Pancreas (tissue), 10 donors: ENCODE data around the gene EVA1A. TPM values are rescaled to one million over a fixed set of nuclear protein-coding genes. Genes with fewer than 3 reads are reported as not detected.

ENCODE experiments used
- ATAC-seq, 4 donors: fragments of 200-7000 bp; cut with Tn5 transposase; one replicate each; pipeline versions ENCODE4 v1.8.0 to v1.9.1; 2020; ENCODE audit warnings: mild to moderate bottlenecking in 4 of 4, moderate library complexity in 4 of 4
- DNase-seq, 6 donors: peaks; one replicate each; pipeline ENCODE4 v3.0.0-alpha.2; 2020
- FAIRE-seq: peaks from 2 replicates; lab custom pipeline; 2012; peaks lifted over from hg19 to GRCh38; lab: Jason Lieb, UNC
- H3K27ac ChIP-seq, 4 donors: fragments of 200-600 bp; sonication (generic); 1 replicate in 3 of 4; 2 replicates in 1 of 4; pipeline versions ENCODE4 v1.5.0 to v1.8.0; 2020
- H3K27me3 ChIP-seq, 4 donors: fragments of 200-600 bp; one replicate each; pipeline ENCODE4 v1.8.0; 2021
- H3K36me3 ChIP-seq, 3 donors: fragments of 200-600 bp; sonication (generic) in 1 of 3; one replicate each; pipeline versions ENCODE4 v1.5.0 to v1.8.0; 2020 to 2021
- H3K4me1 ChIP-seq, 3 donors: fragments of 200-600 bp; one replicate each; pipeline ENCODE4 v1.8.0; 2021
- H3K4me3 ChIP-seq, 4 donors: fragments of 200-600 bp; sonication (generic) in 2 of 4; one replicate each; pipeline versions ENCODE4 v1.5.0 to v1.8.0; 2020 to 2021
- H3K9me3 ChIP-seq, 4 donors: fragments of 200-600 bp; one replicate each; pipeline ENCODE4 v1.8.0; 2021
- CTCF ChIP-seq, 4 donors: fragments of 200-600 bp; sonication (generic) in 3 of 4; IDR thresholded peaks; one replicate each; pipeline versions ENCODE4 v1.5.0 to v1.8.0; 2021; ENCODE audit warnings: antibody characterized with exemption in 4 of 4
- WGBS, 2 donors: extraction: QIAGEN DNeasy Blood & Tissue Kit; methylation state at CpG; one replicate each; pipeline ENCODE4 v1.1.7; 2013; 5-methylcytosine and 5-hydroxymethylcytosine counted together
- intact Hi-C, 3 donors: fragments of 100-400 bp; cut with DNase I; formaldehyde crosslinking; loops; one replicate each; pipeline versions ENCODE4 v1.11.1 to v1.14.2; 2022
- polyA plus RNA-seq, 2 donors: library from polyadenylated mRNA; stranded (reverse); fragments of 200-250 nt; gene quantifications; one replicate each; pipeline ENCODE4 v1.2.3, GENCODE V29; 2013
- total RNA-seq, 6 donors: library from RNA; stranded (reverse); fragmentation: NEBNext Ultra II Directional in 4 of 6; extraction: Animal tissue kit (Norgen Biotek cat#: 25700) in 4 of 6; gene quantifications; one replicate each; pipeline versions ENCODE4 v1.2.1 to v1.2.4, GENCODE V29; 2021 to 2023
- donor health status: healthy with polysubstance abuse.
- donor health status: DM: no; HTN: no; CAD: no; lungs with moderate emphysema.
- donor health status: DM: no; HTN: no; CAD: no.
- donor health status: control.
- donor health status: control.
- donor health status: Bipolar disorder and iron deficiency.
- donor health status: DM: yes; HTN: yes; CAD: no.
- donor health status: DM: no; HTN: no; CAD: no.
- donor health status: DM: no; HTN: no; CAD: no.
- donor health status: DM: yes; HTN: yes; CAD: no.

The EVA1A gene
- total and polyA plus RNA-seq, 8 donors: 16.1 to 36.8 (median 22.4) TPM

GRCh38 chr2:75597949-75598348 is 37.2 kb upstream of the EVA1A start:
- intact Hi-C loops: no loop called here
- Histone ChIP-seq H3K36me3 (no peaks in the 10 kb centered on the region), H3K4me1 (peaks cover 0 to 3% (median 0%) of the 10 kb centered on the region in 3 donors), H3K27me3 (no peaks in the 10 kb centered on the region), H3K4me3 (no peak overlapping the region), H3K27ac (no peak overlapping the region), H3K9me3 (no peaks in the 10 kb centered on the region)
- no peak for TF ChIP-seq CTCF (IDR thresholded peaks at IDR 0.05)
- FAIRE-seq: no peak
- WGBS, 2 donors: 90 to 92% methylated on average over 20 of the region's 20 CpGs
- no peak for ATAC-seq
- no peak for DNase-seq

GRCh38 chr2:75596784-75597183 is 36.0 kb upstream of the EVA1A start:
- DNase-seq (no peak), FAIRE-seq (no peak), ATAC-seq (no peak)
- H3K4me3 ChIP-seq: no peak overlapping the region
- no peak for TF ChIP-seq CTCF (IDR thresholded peaks at IDR 0.05)
- no peaks in the 10 kb centered on the region for H3K27me3 ChIP-seq
- H3K9me3 ChIP-seq: no peaks in the 10 kb centered on the region
- 77 to 83% methylated on average over 4 of the region's 4 CpGs for WGBS, 2 donors
- no peaks in the 10 kb centered on the region for H3K36me3 ChIP-seq
- intact Hi-C loops: no loop called here
- no peak overlapping the region for H3K27ac ChIP-seq
- H3K4me1 ChIP-seq: peaks cover 0 to 3% (median 0%) of the 10 kb centered on the region in 3 donors

GRCh38 chr2:75595541-75596395 is 35.0 kb upstream of the EVA1A start:
- Histone ChIP-seq H3K27ac (no peak overlapping the region), H3K4me1 (peaks cover 0 to 5% (median 3%) of the 10 kb centered on the region in 3 donors), H3K27me3 (no peaks in the 10 kb centered on the region), H3K4me3 (no peak overlapping the region), H3K36me3 (no peaks in the 10 kb centered on the region), H3K9me3 (no peaks in the 10 kb centered on the region)
- intact Hi-C loops: no loop called here
- DNase-seq (no peak), FAIRE-seq (no peak), ATAC-seq (no peak)
- no peak for TF ChIP-seq CTCF (IDR thresholded peaks at IDR 0.05)
- WGBS, 2 donors: 71 to 80% methylated on average over 1 of the region's 1 CpG

- H3K36me3 ChIP-seq: no peaks in the 10 kb centered on the region
- H3K4me1 ChIP-seq: peaks cover 0 to 5% (median 0%) of the 10 kb centered on the region in 3 donors
- no peak for DNase-seq
- no peaks in the 10 kb centered on the region for H3K9me3 ChIP-seq
- no peak for FAIRE-seq
- 80 to 82% methylated on average over 3 of the region's 3 CpGs for WGBS, 2 donors
- intact Hi-C loops: no loop called here
- ATAC-seq: no peak
- no peak for TF ChIP-seq CTCF (IDR thresholded peaks at IDR 0.05)
- H3K4me3 ChIP-seq: no peak overlapping the region
- H3K27me3 ChIP-seq: no peaks in the 10 kb centered on the region
- H3K27ac ChIP-seq: no peak overlapping the region
Measured at GRCh38 chr2:75594596-75594995, 33.9 kb upstream of the EVA1A start.

- no peak for TF ChIP-seq CTCF (IDR thresholded peaks at IDR 0.05)
- H3K36me3 ChIP-seq: no peaks in the 10 kb centered on the region
- no peak overlapping the region for H3K4me3 ChIP-seq
- no peaks in the 10 kb centered on the region for H3K9me3 ChIP-seq
- H3K27me3 ChIP-seq: no peaks in the 10 kb centered on the region
- peaks cover 0 to 5% (median 0%) of the 10 kb centered on the region in 3 donors for H3K4me1 ChIP-seq
- intact Hi-C loops: no loop called here
- FAIRE-seq: no peak
- 83 to 90% methylated on average over 5 of the region's 5 CpGs for WGBS, 2 donors
- H3K27ac ChIP-seq: no peak overlapping the region
- no peak for DNase-seq
- no peak for ATAC-seq
Measured at GRCh38 chr2:75592888-75593287, 32.1 kb upstream of the EVA1A start.
